Rectal smooth muscle tissue (tissue), 1 donor: ENCODE data around the gene COL4A4.

Experiments used
- H3K27ac ChIP-seq: one replicate; pipeline ENCODE4 v1.7.0; 2013; ENCODE audit warnings: low read depth, low read length, inconsistent platforms
- H3K27me3 ChIP-seq: one replicate; pipeline ENCODE4 v1.7.0; 2013; ENCODE audit warnings: low read length; ENCODE audit not compliant: control insufficient read depth, insufficient read depth
- H3K36me3 ChIP-seq: one replicate; pipeline ENCODE4 v1.7.0; 2013; ENCODE audit warnings: low read length; ENCODE audit not compliant: control insufficient read depth, insufficient read depth
- H3K4me1 ChIP-seq: one replicate; pipeline ENCODE4 v1.7.0; 2013; ENCODE audit warnings: low read length; ENCODE audit not compliant: control insufficient read depth, insufficient read depth
- H3K4me3 ChIP-seq: one replicate; pipeline ENCODE4 v1.7.0; 2013; ENCODE audit warnings: low read length
- H3K9ac ChIP-seq: one replicate; pipeline ENCODE4 v1.7.0; 2013; ENCODE audit warnings: low read length

Gene COL4A4

DNA sequence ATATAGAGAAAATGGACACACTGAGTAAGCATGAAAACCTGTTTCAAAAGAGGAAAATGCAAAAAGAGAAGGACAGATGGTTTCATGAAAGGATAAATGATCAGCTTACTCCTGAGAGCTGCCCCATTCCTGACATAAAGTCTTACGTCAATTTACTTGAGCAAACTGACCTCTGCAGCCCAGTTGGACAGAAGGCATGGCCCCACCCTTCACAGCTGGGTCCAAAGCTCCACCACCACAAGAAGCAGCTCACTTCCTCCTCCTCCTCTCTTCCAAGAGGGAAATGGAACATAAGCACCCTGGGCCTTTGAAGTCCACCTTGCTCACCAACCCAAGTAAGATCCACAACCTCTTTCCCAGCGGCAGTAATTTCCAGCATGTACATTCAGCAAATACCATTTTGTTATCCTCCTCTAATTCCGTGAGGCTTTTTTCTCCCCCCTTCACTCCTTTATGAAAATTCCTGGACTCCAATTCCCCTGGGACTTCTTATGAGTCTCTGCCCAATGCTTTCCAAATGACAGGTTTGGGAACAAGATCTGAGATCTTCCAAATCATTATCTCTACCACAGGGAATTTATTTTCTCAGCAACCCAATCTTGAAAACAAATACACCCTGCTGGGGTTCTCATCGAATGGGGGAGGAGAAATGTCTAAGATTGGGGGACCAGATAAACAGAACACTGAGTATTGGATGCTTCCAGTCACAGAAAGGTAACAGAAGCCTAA, 10.1 kb downstream of the COL4A4 start:
- Histone ChIP-seq H3K4me3 (no peak overlapping the region), H3K36me3 (no peaks in the 10 kb centered on the region), H3K27ac (no peak overlapping the region), H3K27me3 (no peaks in the 10 kb centered on the region), H3K4me1 (no peaks in the 10 kb centered on the region), H3K9ac (no peak overlapping the region)

GRCh38 chr2:227153307-227153706, 10.7 kb downstream of the COL4A4 start:
- no peak overlapping the region for H3K27ac ChIP-seq
- no peak overlapping the region for H3K4me3 ChIP-seq
- no peaks in the 10 kb centered on the region for H3K36me3 ChIP-seq
- no peaks in the 10 kb centered on the region for H3K4me1 ChIP-seq
- H3K9ac ChIP-seq: no peak overlapping the region
- no peaks in the 10 kb centered on the region for H3K27me3 ChIP-seq

DNA sequence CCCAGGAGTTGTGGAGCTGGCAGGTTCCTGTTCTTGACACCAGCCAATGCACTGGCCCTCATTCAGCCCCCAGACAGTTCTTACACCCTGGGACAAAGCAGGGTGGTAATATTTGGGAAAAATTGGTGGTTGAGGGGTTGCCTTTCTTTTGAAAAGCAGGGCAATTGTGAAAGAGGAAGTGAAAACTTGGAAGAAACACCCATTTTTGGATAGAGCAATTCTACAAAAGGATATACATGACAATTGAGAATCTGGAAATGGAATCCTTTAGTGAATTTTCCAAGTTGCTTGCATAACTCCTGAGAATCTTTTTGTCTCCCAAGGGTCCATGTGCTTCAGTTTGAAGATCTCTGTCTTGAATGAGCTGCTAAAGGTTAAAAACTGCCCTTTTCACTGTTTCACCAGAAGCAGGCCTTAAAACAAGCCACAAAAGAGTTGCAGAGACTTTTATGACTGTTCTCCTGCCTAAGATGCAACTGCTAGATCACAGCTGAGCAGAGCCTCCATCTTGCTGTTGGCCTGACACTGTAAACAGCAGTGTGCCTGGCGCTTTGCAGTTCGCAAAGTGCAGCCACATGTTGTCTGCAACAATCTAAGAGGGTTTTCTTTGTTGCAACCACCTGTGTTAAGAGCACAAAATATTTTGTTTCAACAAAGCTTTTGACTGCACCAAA, 11.8 kb downstream of the COL4A4 start:
- Histone ChIP-seq H3K27me3 (no peaks in the 10 kb centered on the region), H3K4me1 (no peaks in the 10 kb centered on the region), H3K27ac (no peak overlapping the region), H3K4me3 (no peak overlapping the region), H3K9ac (no peak overlapping the region), H3K36me3 (no peaks in the 10 kb centered on the region)

- H3K9ac ChIP-seq: no peak overlapping the region
- H3K36me3 ChIP-seq: no peaks in the 10 kb centered on the region
- no peak overlapping the region for H3K4me3 ChIP-seq
- no peaks in the 10 kb centered on the region for H3K4me1 ChIP-seq
- no peaks in the 10 kb centered on the region for H3K27me3 ChIP-seq
- H3K27ac ChIP-seq: no peak overlapping the region
These were observed 13.6 kb downstream of the COL4A4 start for GRCh38 chr2:227150222-227150936.

DNA sequence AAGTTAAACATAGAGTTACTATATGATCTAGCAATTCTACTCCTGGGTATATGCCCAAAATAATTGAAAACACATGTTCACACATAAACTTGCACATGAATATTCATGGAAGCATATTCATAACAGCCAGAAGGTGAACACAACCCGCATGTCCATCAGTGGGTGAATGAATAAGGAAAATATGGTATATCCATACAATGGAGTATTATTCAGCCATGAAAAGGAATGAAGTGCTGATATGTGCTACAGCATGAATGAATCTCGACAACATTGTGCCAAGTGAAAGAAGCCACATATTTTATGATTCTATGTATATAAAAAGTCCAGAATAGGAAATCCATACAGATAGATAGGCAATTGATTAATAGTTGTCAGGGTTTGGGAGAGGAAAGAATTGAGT, 15.9 kb downstream of the COL4A4 start:
- Histone ChIP-seq H3K9ac (no peak overlapping the region), H3K27me3 (no peaks in the 10 kb centered on the region), H3K36me3 (no peaks in the 10 kb centered on the region), H3K27ac (no peak overlapping the region), H3K4me3 (no peak overlapping the region), H3K4me1 (no peaks in the 10 kb centered on the region)

DNA sequence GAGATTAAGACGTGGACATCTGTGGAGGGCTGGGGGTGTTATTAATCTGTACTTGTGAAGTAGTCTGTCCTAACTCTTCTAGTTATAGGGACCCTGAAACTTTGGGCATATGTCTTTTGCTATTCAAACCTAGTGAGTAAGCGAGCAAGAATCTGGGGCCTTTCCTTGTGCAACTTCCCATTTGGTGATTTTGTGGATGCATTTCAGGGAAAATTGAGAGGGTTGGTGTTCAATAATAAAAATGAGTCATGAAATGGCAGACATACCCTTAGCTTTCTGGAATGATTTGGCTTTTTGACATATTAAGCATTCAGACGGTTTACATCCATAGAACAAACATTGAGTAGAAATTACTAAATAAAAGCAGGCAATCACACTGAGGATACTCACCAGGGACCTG, 17.0 kb downstream of the COL4A4 start:
- Histone ChIP-seq H3K9ac (no peak overlapping the region), H3K27ac (no peak overlapping the region), H3K27me3 (no peaks in the 10 kb centered on the region), H3K4me3 (no peak overlapping the region), H3K36me3 (no peaks in the 10 kb centered on the region), H3K4me1 (no peaks in the 10 kb centered on the region)

DNA sequence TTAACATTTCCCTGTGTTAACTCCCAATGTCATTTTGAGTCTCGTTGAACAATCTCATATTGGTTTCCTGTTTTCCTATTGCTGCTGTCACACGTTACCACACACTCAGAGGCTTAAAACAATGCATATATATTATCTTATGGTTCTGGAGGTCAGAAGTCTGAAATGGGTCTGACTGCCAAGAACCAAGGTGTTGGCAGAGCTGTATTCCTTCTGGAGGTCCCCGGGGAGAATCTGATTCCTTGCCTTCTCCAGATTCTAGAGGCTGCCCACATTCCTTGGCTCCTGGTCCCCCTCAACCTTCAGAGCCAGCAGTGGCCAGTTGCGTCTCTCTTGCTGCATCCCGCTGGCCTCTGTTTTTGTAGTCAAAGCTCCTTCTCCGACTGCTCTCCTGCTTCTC, 17.5 kb downstream of the COL4A4 start:
- H3K27me3 ChIP-seq: no peaks in the 10 kb centered on the region
- H3K4me1 ChIP-seq: no peaks in the 10 kb centered on the region
- no peak overlapping the region for H3K9ac ChIP-seq
- no peaks in the 10 kb centered on the region for H3K36me3 ChIP-seq
- H3K27ac ChIP-seq: no peak overlapping the region
- no peak overlapping the region for H3K4me3 ChIP-seq

GRCh38 chr2:227143895-227144294, 20.1 kb downstream of the COL4A4 start:
- no peaks in the 10 kb centered on the region for H3K27me3 ChIP-seq
- H3K4me1 ChIP-seq: no peaks in the 10 kb centered on the region
- no peaks in the 10 kb centered on the region for H3K36me3 ChIP-seq
- H3K9ac ChIP-seq: no peak overlapping the region
- H3K4me3 ChIP-seq: no peak overlapping the region
- H3K27ac ChIP-seq: no peak overlapping the region

DNA sequence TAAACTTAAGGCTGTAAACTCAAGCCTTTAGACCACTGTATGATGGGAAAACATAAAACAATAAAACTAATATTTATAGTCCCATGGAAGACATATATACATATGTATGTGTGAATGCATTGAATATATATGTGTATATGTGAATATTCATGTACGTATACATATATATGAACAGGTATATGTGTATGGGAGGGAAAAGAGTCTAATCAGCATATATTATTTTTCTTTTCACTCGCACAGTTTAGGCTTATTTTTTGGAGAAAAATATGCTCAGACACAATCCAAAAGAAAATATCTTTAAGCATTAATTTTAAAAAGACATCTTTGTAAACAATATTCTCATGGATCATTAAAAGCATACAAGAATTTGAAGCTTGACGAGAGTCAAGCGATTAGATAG, 22.7 kb downstream of the COL4A4 start:
- H3K36me3 ChIP-seq: no peaks in the 10 kb centered on the region
- no peaks in the 10 kb centered on the region for H3K27me3 ChIP-seq
- H3K4me3 ChIP-seq: no peak overlapping the region
- H3K9ac ChIP-seq: no peak overlapping the region
- no peaks in the 10 kb centered on the region for H3K4me1 ChIP-seq
- H3K27ac ChIP-seq: no peak overlapping the region

GRCh38 chr2:227134591-227134990, 29.4 kb downstream of the COL4A4 start:
- H3K27me3 ChIP-seq: no peaks in the 10 kb centered on the region
- H3K27ac ChIP-seq: no peak overlapping the region
- no peaks in the 10 kb centered on the region for H3K4me1 ChIP-seq
- no peak overlapping the region for H3K9ac ChIP-seq
- no peak overlapping the region for H3K4me3 ChIP-seq
- H3K36me3 ChIP-seq: no peaks in the 10 kb centered on the region

GRCh38 chr2:227132986-227133385, 31.0 kb downstream of the COL4A4 start:
- no peaks in the 10 kb centered on the region for H3K36me3 ChIP-seq
- H3K27ac ChIP-seq: no peak overlapping the region
- H3K4me3 ChIP-seq: no peak overlapping the region
- H3K9ac ChIP-seq: no peak overlapping the region
- no peaks in the 10 kb centered on the region for H3K27me3 ChIP-seq
- no peaks in the 10 kb centered on the region for H3K4me1 ChIP-seq

- H3K4me1 ChIP-seq: no peaks in the 10 kb centered on the region
- H3K9ac ChIP-seq: no peak overlapping the region
- no peaks in the 10 kb centered on the region for H3K27me3 ChIP-seq
- H3K4me3 ChIP-seq: no peak overlapping the region
- no peaks in the 10 kb centered on the region for H3K36me3 ChIP-seq
- no peak overlapping the region for H3K27ac ChIP-seq
These were observed 33.4 kb downstream of the COL4A4 start for GRCh38 chr2:227130636-227131035.
